Measurements from ENCODE around the gene PPP1R36.
"Not testable (repeated sequence)": the region's sequence is repeated elsewhere in the genome, so short reads cannot be mapped to it uniquely, and the experiment has no call there.

The PPP1R36 gene

GRCh38 chr14:64549791-64550620 lies at the start of gene PPP1R36:
Gene PPP1R36, plus strand, starts transcription at chr14:64549961. Its CDS starts 37 bp downstream, at chr14:64549998.
- peak; percentile 51 to 54 for DNase-seq

- DNase-seq: no peak
Measured at GRCh38 chr14:64500088-64500487, 49.7 kb upstream of the PPP1R36 start.

GRCh38 chr14:64501411-64502171 lies 48.2 kb upstream of the PPP1R36 start:
- no peak for DNase-seq

GRCh38 chr14:64502456-64502855 lies 47.3 kb upstream of the PPP1R36 start:
- DNase-seq: no peak

GRCh38 chr14:64502887-64503433 lies 46.8 kb upstream of the PPP1R36 start:
- DNase-seq: peak in 1 of 2 experiments; percentile 25

- DNase-seq: peak; percentile 90 to 94
Measured at GRCh38 chr14:64503434-64504309, 46.1 kb upstream of the PPP1R36 start, which contains the start of gene ZBTB25. Gene ZBTB25, minus strand, starts transcription at chr14:64503838. Its CDS starts 13,305 bp downstream, at chr14:64490533.

- peak; percentile 84 to 87 for DNase-seq
Measured at GRCh38 chr14:64504310-64504896, 45.4 kb upstream of the PPP1R36 start, which contains the start of gene ZBTB1. Gene ZBTB1, plus strand, starts transcription at chr14:64504770. Its CDS starts 16,735 bp downstream, at chr14:64521505.

- peak; percentile 87 to 89 for DNase-seq
Measured at GRCh38 chr14:64504897-64505794, 44.6 kb upstream of the PPP1R36 start.

- DNase-seq: no peak
Measured at GRCh38 chr14:64506721-64507120, 43.0 kb upstream of the PPP1R36 start.

- peak; percentile 32 to 56 for DNase-seq
Measured at GRCh38 chr14:64507376-64508156, 42.2 kb upstream of the PPP1R36 start.

GRCh38 chr14:64508215-64508776 lies 41.5 kb upstream of the PPP1R36 start:
- no peak for DNase-seq

GRCh38 chr14:64509036-64509435 lies 40.7 kb upstream of the PPP1R36 start:
- no peak for DNase-seq

- DNase-seq: peak; percentile 60 to 74
Measured at GRCh38 chr14:64510825-64511671, 38.7 kb upstream of the PPP1R36 start.

- DNase-seq: no peak
Measured at GRCh38 chr14:64513271-64513670, 36.5 kb upstream of the PPP1R36 start.

- DNase-seq: no peak
Measured at GRCh38 chr14:64515053-64515452, 34.7 kb upstream of the PPP1R36 start.

- DNase-seq: no peak
Measured at GRCh38 chr14:64516969-64517368, 32.8 kb upstream of the PPP1R36 start.

GRCh38 chr14:64517667-64518066 lies 32.1 kb upstream of the PPP1R36 start:
- not testable (repeated sequence) for DNase-seq

- DNase-seq: no peak
Measured at GRCh38 chr14:64518229-64518628, 31.5 kb upstream of the PPP1R36 start.

GRCh38 chr14:64520699-64521098 lies 29.1 kb upstream of the PPP1R36 start:
- DNase-seq: no peak
